AG04450 (cell line): ENCODE results near the gene RAB31. TPM values are rescaled to one million over a fixed set of nuclear protein-coding genes. Genes with fewer than 3 reads are reported as not detected.
A peak's percentile ranks its signal among the peaks of the same experiment; 100 is the strongest.

Experiments used
- CTCF ChIA-PET: fragments of 300-600, 350-600 bp; formaldehyde crosslinking; extraction: SDS; loops from one replicate; lab custom pipeline; 2022; ENCODE audit warnings: antibody characterized with exemption, inconsistent platforms; lab: Charles Lee
- POLR2A ChIA-PET: fragments of 350-600 bp; formaldehyde crosslinking; extraction: SDS; loops from one replicate; lab custom pipeline; 2021; ENCODE audit warnings: antibody characterized with exemption, inconsistent platforms; lab: Yijun Ruan, JAX
- DNase-seq: peaks from one replicate; pipeline ENCODE4 v3.0.0-alpha.2; 2011; ENCODE audit warnings: low read depth, low spot score
- H3K27ac ChIP-seq: one replicate; pipeline ENCODE4 v1.5.1; 2012; ENCODE audit warnings: low read depth, low read length, control low read depth
- H3K27me3 ChIP-seq: one replicate; pipeline ENCODE4 v1.6.0; 2012; ENCODE audit warnings: low read length; ENCODE audit not compliant: control insufficient read depth, insufficient read depth
- H3K4me3 ChIP-seq: 2 replicates; pipeline ENCODE4 v1.5.1; 2011; ENCODE audit warnings: mild to moderate bottlenecking, low read depth, low read length, control low read depth
- H3K9me3 ChIP-seq: 2 replicates; pipeline ENCODE4 v1.5.1; 2012; ENCODE audit warnings: low read length; ENCODE audit not compliant: control insufficient read depth, insufficient read depth
- polyA plus RNA-seq: library from polyadenylated mRNA; depleted of rRNA; stranded (reverse); fragments of >200 nt; gene quantifications from 2 replicates; pipeline ENCODE4 v1.2.3, GENCODE V29; 2011
- TF ChIP-seq, protein P1 (sequence below): IDR thresholded peaks from 2 replicates; pipeline ENCODE4 v1.5.1; 2011; ENCODE audit warnings: low read depth, low read length, control low read depth, inconsistent platforms

Gene RAB31
- polyA plus RNA-seq, 1 experiment: 43.7 TPM

DNA sequence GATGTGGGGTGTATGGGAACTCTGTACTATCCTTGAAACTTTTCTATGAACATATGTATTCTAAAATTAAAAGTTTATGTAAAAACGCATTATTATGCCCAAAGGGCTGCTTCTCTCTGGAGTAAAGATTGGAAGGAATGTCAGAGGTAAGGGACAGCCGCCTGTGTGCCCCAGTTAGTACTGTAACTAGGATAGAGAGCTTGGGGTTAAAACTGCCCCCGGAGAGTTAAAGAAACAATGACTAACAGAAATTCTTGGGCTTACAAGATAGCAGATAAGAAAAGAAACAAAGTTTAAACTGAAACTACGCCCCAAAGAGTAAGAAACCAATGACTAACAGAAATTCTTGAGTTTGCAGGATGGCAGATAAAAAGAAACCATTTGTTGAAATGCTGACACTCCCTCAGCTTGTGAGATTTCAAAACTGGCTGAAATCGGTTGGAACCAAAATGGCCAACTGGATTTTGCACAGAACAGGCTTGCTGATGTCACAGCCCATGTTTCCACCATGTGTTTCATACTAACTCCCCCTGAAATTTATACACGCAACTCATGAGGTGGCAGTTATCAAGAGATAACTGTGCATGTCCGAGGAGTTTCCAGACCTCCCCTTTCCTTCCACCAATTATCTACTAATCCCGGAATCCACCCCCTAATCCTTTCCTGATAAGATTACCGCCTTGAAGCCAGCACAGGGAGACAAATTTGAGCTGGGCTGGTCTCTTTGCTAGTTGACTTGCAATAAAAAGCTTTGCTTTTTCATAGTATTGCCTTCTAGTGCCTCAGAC, 169.0 kb downstream of the RAB31 start:
- peak; percentile 78 for DNase-seq
- H3K4me3 ChIP-seq: peak overlapping the region; percentile 44
- ChIA-PET POLR2A (interaction anchor here (1.0 to 1.5 kb wide), 3 partner anchors 36 to 81 kb away, joined by 3 to 12 read pairs (median 3); partner anchors contain the start of gene VAPA), CTCF (no interaction called here)
- no peaks in the 10 kb centered on the region for H3K27me3 ChIP-seq
- peak overlapping the region; percentile 76 for H3K27ac ChIP-seq
- H3K9me3 ChIP-seq: no peaks in the 10 kb centered on the region
- TF ChIP-seq, protein P1, sequence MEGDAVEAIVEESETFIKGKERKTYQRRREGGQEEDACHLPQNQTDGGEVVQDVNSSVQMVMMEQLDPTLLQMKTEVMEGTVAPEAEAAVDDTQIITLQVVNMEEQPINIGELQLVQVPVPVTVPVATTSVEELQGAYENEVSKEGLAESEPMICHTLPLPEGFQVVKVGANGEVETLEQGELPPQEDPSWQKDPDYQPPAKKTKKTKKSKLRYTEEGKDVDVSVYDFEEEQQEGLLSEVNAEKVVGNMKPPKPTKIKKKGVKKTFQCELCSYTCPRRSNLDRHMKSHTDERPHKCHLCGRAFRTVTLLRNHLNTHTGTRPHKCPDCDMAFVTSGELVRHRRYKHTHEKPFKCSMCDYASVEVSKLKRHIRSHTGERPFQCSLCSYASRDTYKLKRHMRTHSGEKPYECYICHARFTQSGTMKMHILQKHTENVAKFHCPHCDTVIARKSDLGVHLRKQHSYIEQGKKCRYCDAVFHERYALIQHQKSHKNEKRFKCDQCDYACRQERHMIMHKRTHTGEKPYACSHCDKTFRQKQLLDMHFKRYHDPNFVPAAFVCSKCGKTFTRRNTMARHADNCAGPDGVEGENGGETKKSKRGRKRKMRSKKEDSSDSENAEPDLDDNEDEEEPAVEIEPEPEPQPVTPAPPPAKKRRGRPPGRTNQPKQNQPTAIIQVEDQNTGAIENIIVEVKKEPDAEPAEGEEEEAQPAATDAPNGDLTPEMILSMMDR: no peak

DNA sequence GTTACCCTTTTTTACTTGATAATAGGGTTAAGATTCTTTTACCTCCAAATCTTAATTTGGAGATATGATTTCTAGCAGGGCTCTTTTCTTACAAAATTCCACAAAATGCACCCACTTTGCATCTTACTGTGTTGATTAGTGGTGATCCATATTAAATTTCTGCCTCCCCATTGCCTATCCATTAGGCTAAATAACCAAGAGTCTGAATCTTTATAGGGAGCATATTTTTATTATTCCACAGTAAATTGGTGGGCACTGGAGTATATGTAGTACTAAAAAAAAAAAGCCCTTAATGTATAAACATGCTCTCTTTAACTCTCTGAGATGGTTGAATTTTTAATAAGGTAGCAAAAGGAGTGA, 169.5 kb downstream of the RAB31 start:
- H3K27me3 ChIP-seq: no peaks in the 10 kb centered on the region
- TF ChIP-seq, protein P1: no peak
- H3K27ac ChIP-seq: peak overlapping the region; percentile 76
- POLR2A ChIA-PET: interaction anchor here (1.0 to 1.5 kb wide), 3 partner anchors 36 to 81 kb away, joined by 3 to 12 read pairs (median 3); partner anchors contain the start of gene VAPA
- CTCF ChIA-PET: no interaction called here
- H3K9me3 ChIP-seq: no peaks in the 10 kb centered on the region
- DNase-seq: no peak
- peak overlapping the region; percentile 44 for H3K4me3 ChIP-seq

DNA sequence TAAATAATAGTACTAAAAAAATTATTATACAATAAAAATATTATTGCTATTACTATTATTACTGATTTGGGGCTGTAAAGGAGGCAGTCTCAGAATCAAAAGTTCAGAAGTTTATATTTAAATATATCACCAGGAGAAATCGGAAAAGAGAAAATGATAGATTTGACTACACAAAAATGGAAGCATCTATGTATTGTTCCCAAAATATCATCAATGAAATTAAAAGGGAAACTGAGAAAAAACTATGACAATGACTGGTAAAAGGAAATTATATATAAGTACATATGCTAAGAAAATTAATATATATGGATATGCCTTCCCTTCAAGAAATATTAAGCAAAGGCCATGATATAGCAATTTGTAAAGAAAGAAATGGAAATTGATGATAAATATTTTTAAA, 170.0 kb downstream of the RAB31 start:
- TF ChIP-seq, protein P1: no peak
- POLR2A ChIA-PET: no interaction called here
- H3K27me3 ChIP-seq: no peaks in the 10 kb centered on the region
- H3K9me3 ChIP-seq: no peaks in the 10 kb centered on the region
- H3K27ac ChIP-seq: no peak overlapping the region
- CTCF ChIA-PET: no interaction called here
- DNase-seq: no peak
- no peak overlapping the region for H3K4me3 ChIP-seq

DNA sequence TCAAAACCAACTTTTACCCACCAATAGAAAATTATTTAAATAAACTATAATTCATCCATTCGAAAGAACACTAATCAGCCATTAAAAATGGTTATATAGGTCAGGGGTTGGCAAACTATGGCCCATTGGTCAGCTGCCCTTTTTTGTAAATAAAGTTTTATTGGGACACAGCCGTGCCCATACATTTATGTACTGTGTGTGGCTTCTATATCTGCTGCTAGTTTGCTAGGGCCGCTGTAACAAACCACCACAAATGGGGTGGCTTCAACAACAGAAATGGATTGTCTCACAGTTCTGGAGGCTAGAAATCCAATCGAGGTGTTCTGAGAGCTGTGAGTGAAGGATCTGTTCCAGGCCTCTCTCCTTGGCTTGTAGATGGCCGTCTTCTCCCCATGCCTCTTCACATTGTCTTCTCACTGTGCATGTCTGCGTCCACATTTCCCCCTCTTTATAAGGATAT, 170.7 kb downstream of the RAB31 start:
- DNase-seq: no peak
- ChIA-PET POLR2A (no interaction called here), CTCF (no interaction called here)
- Histone ChIP-seq H3K4me3 (no peak overlapping the region), H3K27me3 (no peaks in the 10 kb centered on the region), H3K27ac (no peak overlapping the region), H3K9me3 (no peaks in the 10 kb centered on the region)
- TF ChIP-seq, protein P1: no peak

DNA sequence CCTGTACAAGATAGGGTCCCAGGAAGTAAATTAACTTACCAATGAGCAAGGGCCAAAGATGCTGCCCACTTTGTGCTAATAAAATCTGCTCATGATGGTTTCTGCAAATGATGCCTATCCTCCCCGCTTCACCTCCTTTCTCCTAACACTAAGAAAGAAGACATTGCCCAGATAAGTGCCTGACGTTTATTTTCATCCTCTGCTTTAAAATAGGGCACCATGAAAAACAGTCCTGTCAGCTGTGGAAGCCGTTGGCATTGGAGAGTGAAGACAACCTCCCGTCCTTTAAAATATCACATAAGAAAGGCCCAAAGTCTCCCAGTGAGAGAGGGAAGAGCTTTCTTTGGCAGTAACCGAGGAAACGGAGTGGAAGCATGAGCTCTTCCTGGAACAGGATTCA, 176.0 kb downstream of the RAB31 start:
- ChIA-PET POLR2A (no interaction called here), CTCF (no interaction called here)
- Histone ChIP-seq H3K27ac (no peak overlapping the region), H3K27me3 (no peaks in the 10 kb centered on the region), H3K9me3 (no peaks in the 10 kb centered on the region), H3K4me3 (no peak overlapping the region)
- TF ChIP-seq, protein P1: no peak
- DNase-seq: no peak
